Activated T-cell treated with anti-CD3 and anti-CD28 coated beads, Interleukin-2, amount 50 U/mL, for 72 hours (primary cell): ENCODE data around the gene HCCS. TPM values are rescaled to one million over a fixed set of nuclear protein-coding genes. Genes with fewer than 3 reads are reported as not detected.

Experiments
- ATAC-seq, 2 donors: fragments of 150-1000 bp; cut with Tn5 transposase; replicated peaks in 1 of 2; 2 replicates each; pipeline ENCODE4 v1.10.0; 2021; ENCODE audit warnings: moderate library complexity in 2 of 2, mild to moderate bottlenecking in 1 of 2
- DNase-seq, 2 donors: peaks; one replicate each; pipeline ENCODE4 v3.0.0; 2021 to 2022; ENCODE audit warnings: mixed read lengths in 1 of 2
- H3K27ac Mint-ChIP-seq: one replicate; pipeline ENCODE4 v1.8.0; 2022; ENCODE audit warnings: mild to moderate bottlenecking, moderate library complexity, mixed read lengths
- H3K27me3 Mint-ChIP-seq: one replicate; pipeline ENCODE4 v1.8.0; 2022; ENCODE audit warnings: low read depth, mixed read lengths
- H3K36me3 Mint-ChIP-seq, 2 donors: one replicate each; pipeline ENCODE4 v1.8.0; 2022; ENCODE audit warnings: mixed read lengths in 2 of 2, mild to moderate bottlenecking in 1 of 2; ENCODE audit not compliant: insufficient read depth in 2 of 2
- H3K4me1 Mint-ChIP-seq: one replicate; pipeline ENCODE4 v1.8.0; 2022; ENCODE audit warnings: low read depth, mixed read lengths
- H3K4me3 Mint-ChIP-seq, 2 donors: one replicate each; pipeline ENCODE4 v1.8.0; 2022; ENCODE audit warnings: mild to moderate bottlenecking in 2 of 2, mixed read lengths in 2 of 2, moderate library complexity in 2 of 2
- H3K9me3 Mint-ChIP-seq, 2 donors: one replicate each; pipeline ENCODE4 v1.8.0; 2022; ENCODE audit warnings: mixed read lengths in 2 of 2
- total RNA-seq, 2 donors: library from RNA; stranded (reverse); gene quantifications; one replicate each; pipeline ENCODE4 v1.2.3, GENCODE V29; 2022

Gene HCCS
- 10 to 100 TPM; 31.7 to 32.5 TPM for total RNA-seq

GRCh38 chrX:11111037-11111851, at the start of gene HCCS:
HCCS (plus strand) TSS chrX:11111332; CDS start chrX:11112061, 729 bp downstream.
- ATAC-seq (peak; percentile 92 to 95), DNase-seq (peak; percentile 86 to 88)
- no peak within 1 kb of the TSS for H3K4me3 Mint-ChIP-seq
- peaks cover 13% of the 10 kb centered on the region for H3K4me1 Mint-ChIP-seq
- peak within 1 kb of the TSS; percentile 90 for H3K27ac Mint-ChIP-seq
- H3K27me3 Mint-ChIP-seq, result no peaks in the 10 kb centered on the region
- peaks cover 0 to 3% of the 10 kb centered on the region in 2 donors for H3K36me3 Mint-ChIP-seq
- H3K9me3 Mint-ChIP-seq, result no peaks in the 10 kb centered on the region

- Mint-ChIP-seq H3K36me3 (no peaks in the 10 kb centered on the region), H3K27me3 (no peaks in the 10 kb centered on the region), H3K9me3 (no peaks in the 10 kb centered on the region), H3K4me3 (no peak overlapping the region), H3K4me1 (no peaks in the 10 kb centered on the region), H3K27ac (no peak overlapping the region)
- ATAC-seq, result no peak
- DNase-seq, result no peak
Observed at GRCh38 chrX:11064276-11064675, 46.9 kb upstream of the HCCS start.

GRCh38 chrX:11064851-11065600, 46.1 kb upstream of the HCCS start:
- Mint-ChIP-seq H3K9me3 (no peaks in the 10 kb centered on the region), H3K27me3 (no peaks in the 10 kb centered on the region), H3K36me3 (no peaks in the 10 kb centered on the region), H3K4me1 (no peaks in the 10 kb centered on the region), H3K4me3 (no peak overlapping the region), H3K27ac (no peak overlapping the region)
- no peak for ATAC-seq
- no peak for DNase-seq

- Mint-ChIP-seq H3K4me3 (no peak overlapping the region), H3K36me3 (no peaks in the 10 kb centered on the region), H3K27ac (no peak overlapping the region), H3K9me3 (no peaks in the 10 kb centered on the region), H3K4me1 (no peaks in the 10 kb centered on the region), H3K27me3 (no peaks in the 10 kb centered on the region)
- DNase-seq (no peak), ATAC-seq (no peak)
Observed at GRCh38 chrX:11066812-11067211, 44.3 kb upstream of the HCCS start.

- Mint-ChIP-seq H3K27ac (no peak overlapping the region), H3K4me3 (no peak overlapping the region), H3K4me1 (no peaks in the 10 kb centered on the region), H3K36me3 (no peaks in the 10 kb centered on the region), H3K27me3 (peaks cover 8% of the 10 kb centered on the region), H3K9me3 (peaks cover 0 to 1% of the 10 kb centered on the region in 2 donors)
- ATAC-seq (no peak), DNase-seq (no peak)
Observed at GRCh38 chrX:11073381-11073780, 37.8 kb upstream of the HCCS start.

- H3K27me3 Mint-ChIP-seq, result peaks cover 6% of the 10 kb centered on the region
- no peak for DNase-seq
- peaks cover 0 to 1% of the 10 kb centered on the region in 2 donors for H3K9me3 Mint-ChIP-seq
- H3K4me3 Mint-ChIP-seq, result no peak overlapping the region
- H3K27ac Mint-ChIP-seq, result no peak overlapping the region
- no peaks in the 10 kb centered on the region for H3K4me1 Mint-ChIP-seq
- no peak for ATAC-seq
- H3K36me3 Mint-ChIP-seq, result peaks cover 0 to 2% of the 10 kb centered on the region in 2 donors
Observed at GRCh38 chrX:11080741-11081305, 30.3 kb upstream of the HCCS start.

GRCh38 chrX:11081511-11081910, 29.6 kb upstream of the HCCS start:
- no peak for DNase-seq
- H3K4me1 Mint-ChIP-seq, result no peaks in the 10 kb centered on the region
- ATAC-seq, result no peak
- no peak overlapping the region for H3K4me3 Mint-ChIP-seq
- H3K27ac Mint-ChIP-seq, result no peak overlapping the region
- H3K36me3 Mint-ChIP-seq, result peaks cover 0 to 2% of the 10 kb centered on the region in 2 donors
- no peaks in the 10 kb centered on the region for H3K27me3 Mint-ChIP-seq
- no peaks in the 10 kb centered on the region for H3K9me3 Mint-ChIP-seq

- H3K4me3 Mint-ChIP-seq, result no peak overlapping the region
- no peaks in the 10 kb centered on the region for H3K27me3 Mint-ChIP-seq
- peaks cover 1 to 3% of the 10 kb centered on the region in 2 donors for H3K36me3 Mint-ChIP-seq
- H3K4me1 Mint-ChIP-seq, result no peaks in the 10 kb centered on the region
- H3K27ac Mint-ChIP-seq, result no peak overlapping the region
- H3K9me3 Mint-ChIP-seq, result peaks cover under 1 to 3% of the 10 kb centered on the region in 2 donors
- ATAC-seq, result no peak
- DNase-seq, result no peak
Observed at GRCh38 chrX:11085305-11085704, 25.8 kb upstream of the HCCS start.

- H3K27me3 Mint-ChIP-seq, result no peaks in the 10 kb centered on the region
- DNase-seq, result no peak
Observed at GRCh38 chrX:11089802-11090201, 21.3 kb upstream of the HCCS start.

GRCh38 chrX:11097933-11098332, 13.2 kb upstream of the HCCS start:
- H3K4me1 Mint-ChIP-seq, result peaks cover 4% of the 10 kb centered on the region
- H3K27ac Mint-ChIP-seq, result no peak overlapping the region
- DNase-seq (no peak), ATAC-seq (no peak)
- no peaks in the 10 kb centered on the region for H3K9me3 Mint-ChIP-seq
- H3K27me3 Mint-ChIP-seq, result no peaks in the 10 kb centered on the region
- no peaks in the 10 kb centered on the region for H3K36me3 Mint-ChIP-seq
- H3K4me3 Mint-ChIP-seq, result no peak overlapping the region

More at GRCh38 chrX:11089802-11090201, 21.3 kb upstream of the HCCS start:
- Mint-ChIP-seq H3K36me3 (peaks cover 3 to 4% of the 10 kb centered on the region in 2 donors), H3K4me3 (no peak overlapping the region), H3K27ac (no peak overlapping the region), H3K4me1 (no peaks in the 10 kb centered on the region), H3K9me3 (peaks cover 2 to 5% of the 10 kb centered on the region in 2 donors)
- no peak for ATAC-seq

GRCh38 chrX:11099465-11099864, 11.7 kb upstream of the HCCS start:
- Mint-ChIP-seq H3K4me3 (no peak overlapping the region), H3K36me3 (no peaks in the 10 kb centered on the region)
- ATAC-seq, result no peak

GRCh38 chrX:11100281-11101035, 10.7 kb upstream of the HCCS start:
- DNase-seq (no peak), ATAC-seq (no peak)
- H3K4me1 Mint-ChIP-seq, result peaks cover 18% of the 10 kb centered on the region
- no peak overlapping the region for H3K4me3 Mint-ChIP-seq
- H3K27me3 Mint-ChIP-seq, result no peaks in the 10 kb centered on the region
- H3K36me3 Mint-ChIP-seq, result no peaks in the 10 kb centered on the region
- H3K27ac Mint-ChIP-seq, result no peak overlapping the region
- H3K9me3 Mint-ChIP-seq, result no peaks in the 10 kb centered on the region

More at GRCh38 chrX:11099465-11099864, 11.7 kb upstream of the HCCS start:
- Mint-ChIP-seq H3K9me3 (no peaks in the 10 kb centered on the region), H3K4me1 (peaks cover 18% of the 10 kb centered on the region), H3K27ac (no peak overlapping the region), H3K27me3 (no peaks in the 10 kb centered on the region)
- no peak for DNase-seq
